ENCODE measurements around the gene ADGRD1.

ADGRD1 gene

GRCh38 chr12:131091413-131091975 lies 137.8 kb downstream of the ADGRD1 start:
- Histone ChIP-seq H3K27me3 (ENCODE audit: insufficient read depth, poor library complexity, severe bottlenecking) (no peaks in the 10 kb centered on the region), H3K36me3 (ENCODE audit: low read depth) (no peaks in the 10 kb centered on the region), H3K27ac (ENCODE audit: poor library complexity, severe bottlenecking) (no peak overlapping the region), H3K4me3 (ENCODE audit: severe bottlenecking) (no peak overlapping the region), H3K9me3 (ENCODE audit: severe bottlenecking) (no peaks in the 10 kb centered on the region), H3K4me1 (ENCODE audit: insufficient read depth, poor library complexity, severe bottlenecking) (no peaks in the 10 kb centered on the region)
- no peak for DNase-seq (ENCODE audit: low spot score)
- TF ChIP-seq, protein P1, sequence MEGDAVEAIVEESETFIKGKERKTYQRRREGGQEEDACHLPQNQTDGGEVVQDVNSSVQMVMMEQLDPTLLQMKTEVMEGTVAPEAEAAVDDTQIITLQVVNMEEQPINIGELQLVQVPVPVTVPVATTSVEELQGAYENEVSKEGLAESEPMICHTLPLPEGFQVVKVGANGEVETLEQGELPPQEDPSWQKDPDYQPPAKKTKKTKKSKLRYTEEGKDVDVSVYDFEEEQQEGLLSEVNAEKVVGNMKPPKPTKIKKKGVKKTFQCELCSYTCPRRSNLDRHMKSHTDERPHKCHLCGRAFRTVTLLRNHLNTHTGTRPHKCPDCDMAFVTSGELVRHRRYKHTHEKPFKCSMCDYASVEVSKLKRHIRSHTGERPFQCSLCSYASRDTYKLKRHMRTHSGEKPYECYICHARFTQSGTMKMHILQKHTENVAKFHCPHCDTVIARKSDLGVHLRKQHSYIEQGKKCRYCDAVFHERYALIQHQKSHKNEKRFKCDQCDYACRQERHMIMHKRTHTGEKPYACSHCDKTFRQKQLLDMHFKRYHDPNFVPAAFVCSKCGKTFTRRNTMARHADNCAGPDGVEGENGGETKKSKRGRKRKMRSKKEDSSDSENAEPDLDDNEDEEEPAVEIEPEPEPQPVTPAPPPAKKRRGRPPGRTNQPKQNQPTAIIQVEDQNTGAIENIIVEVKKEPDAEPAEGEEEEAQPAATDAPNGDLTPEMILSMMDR (IDR thresholded peaks at IDR 0.05; ENCODE audit: poor library complexity, severe bottlenecking) = no peak
- ATAC-seq (ENCODE audit: low read depth) = no peak

- Histone ChIP-seq H3K9me3 (ENCODE audit: severe bottlenecking) (no peaks in the 10 kb centered on the region), H3K4me1 (ENCODE audit: insufficient read depth, poor library complexity, severe bottlenecking) (no peaks in the 10 kb centered on the region), H3K27ac (ENCODE audit: poor library complexity, severe bottlenecking) (no peak overlapping the region), H3K4me3 (ENCODE audit: severe bottlenecking) (no peak overlapping the region), H3K27me3 (ENCODE audit: insufficient read depth, poor library complexity, severe bottlenecking) (no peaks in the 10 kb centered on the region), H3K36me3 (ENCODE audit: low read depth) (no peaks in the 10 kb centered on the region)
- ATAC-seq (ENCODE audit: low read depth) (no peak), DNase-seq (ENCODE audit: low spot score) (peak; percentile 36)
- TF ChIP-seq, protein P1 (IDR thresholded peaks at IDR 0.05; ENCODE audit: poor library complexity, severe bottlenecking) = no peak
These were observed 138.4 kb downstream of the ADGRD1 start for GRCh38 chr12:131091976-131092691.

- DNase-seq (ENCODE audit: low spot score) (no peak), ATAC-seq (ENCODE audit: low read depth) (peak; percentile 63)
- H3K4me1 ChIP-seq (ENCODE audit: insufficient read depth, poor library complexity, severe bottlenecking) = no peaks in the 10 kb centered on the region
- TF ChIP-seq, protein P1 (IDR thresholded peaks at IDR 0.05; ENCODE audit: poor library complexity, severe bottlenecking) = no peak
- no peak overlapping the region for H3K4me3 ChIP-seq (ENCODE audit: severe bottlenecking)
- H3K27me3 ChIP-seq (ENCODE audit: insufficient read depth, poor library complexity, severe bottlenecking) = no peaks in the 10 kb centered on the region
- no peak overlapping the region for H3K27ac ChIP-seq (ENCODE audit: poor library complexity, severe bottlenecking)
- H3K9me3 ChIP-seq (ENCODE audit: severe bottlenecking) = no peaks in the 10 kb centered on the region
- H3K36me3 ChIP-seq (ENCODE audit: low read depth) = no peaks in the 10 kb centered on the region
These were observed 139.3 kb downstream of the ADGRD1 start for GRCh38 chr12:131092901-131093603.

GRCh38 chr12:131093604-131093955 lies 139.9 kb downstream of the ADGRD1 start:
- TF ChIP-seq, protein P1 (IDR thresholded peaks at IDR 0.05; ENCODE audit: poor library complexity, severe bottlenecking) = no peak
- no peak overlapping the region for H3K27ac ChIP-seq (ENCODE audit: poor library complexity, severe bottlenecking)
- H3K36me3 ChIP-seq (ENCODE audit: low read depth) = no peaks in the 10 kb centered on the region
- peak; percentile 44 for DNase-seq (ENCODE audit: low spot score)
- no peaks in the 10 kb centered on the region for H3K4me1 ChIP-seq (ENCODE audit: insufficient read depth, poor library complexity, severe bottlenecking)
- H3K27me3 ChIP-seq (ENCODE audit: insufficient read depth, poor library complexity, severe bottlenecking) = no peaks in the 10 kb centered on the region
- H3K4me3 ChIP-seq (ENCODE audit: severe bottlenecking) = no peak overlapping the region
- H3K9me3 ChIP-seq (ENCODE audit: severe bottlenecking) = no peaks in the 10 kb centered on the region
- ATAC-seq (ENCODE audit: low read depth) = no peak
